GM20431 (cell line): ENCODE measurements around the gene MIB2.
"Not testable (repeated sequence)": the region's sequence is repeated elsewhere in the genome, so short reads cannot be mapped to it uniquely, and the experiment has no call there.

Experiments
- in situ Hi-C: fragments of 300-500 bp; cut with MseI, MboI; formaldehyde crosslinking; loops from one replicate; pipeline ENCODE4 v1.15.0; 2020; ENCODE audit warnings: low sequenced_read_pairs; ENCODE audit not compliant: unreplicated experiment

MIB2 gene

DNA sequence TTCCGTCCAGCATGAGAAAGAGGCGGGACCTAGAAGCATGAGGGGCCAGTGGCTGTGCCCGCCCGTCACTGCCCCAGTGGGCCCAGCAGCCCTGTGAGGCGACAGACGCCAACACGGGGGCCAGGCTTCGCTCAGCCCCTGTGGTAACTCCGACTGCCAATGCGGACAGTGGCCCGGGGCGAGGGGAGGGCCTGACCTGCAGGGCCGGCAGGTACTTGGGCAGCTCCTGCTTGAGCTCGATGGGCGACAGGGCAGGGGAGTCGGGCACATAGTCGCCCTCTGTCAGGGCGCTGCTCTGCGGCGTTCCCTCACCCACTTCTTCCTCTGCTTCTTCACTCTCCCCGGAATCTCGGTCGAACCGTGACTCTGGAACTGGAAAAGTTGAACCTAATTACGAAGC is 24.8 kb downstream of the MIB2 start:
- in situ Hi-C loops: not testable (repeated sequence)

DNA sequence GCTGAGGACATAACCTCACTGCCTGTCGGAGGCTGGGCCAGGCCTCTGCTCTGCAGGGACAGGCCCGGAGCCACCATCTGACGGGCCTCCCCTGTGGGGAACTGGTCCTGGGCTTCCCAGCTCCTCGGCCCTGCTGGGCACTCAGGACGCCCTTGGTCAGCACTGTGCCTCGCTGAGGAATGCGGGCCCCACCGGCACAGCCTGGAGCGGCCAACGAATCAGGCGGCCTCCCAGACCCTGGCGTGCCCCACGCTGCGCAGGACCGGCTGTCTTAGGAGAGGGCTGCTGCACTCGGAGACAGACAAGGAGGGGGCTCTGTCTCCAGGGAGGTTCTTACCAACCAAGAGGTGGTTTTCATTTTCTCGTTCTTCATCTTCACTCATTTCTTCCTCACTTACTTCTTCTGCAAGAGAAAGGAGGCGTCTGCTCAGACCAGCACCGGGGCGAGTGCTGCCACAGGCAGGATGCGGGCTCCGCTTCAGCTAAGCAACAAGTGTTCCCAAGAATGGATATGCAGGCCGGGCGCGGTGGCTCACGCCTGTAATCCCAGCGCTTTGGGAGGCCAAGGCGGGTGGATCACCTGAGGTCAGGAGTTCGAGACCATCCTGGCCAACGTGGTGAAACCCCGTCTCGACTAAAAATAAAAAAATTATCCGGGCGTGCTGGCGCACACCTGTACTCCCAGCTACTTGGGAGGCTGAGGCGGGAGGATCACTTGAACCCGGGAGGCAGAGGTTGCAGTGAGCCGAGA is 25.6 kb downstream of the MIB2 start:
- in situ Hi-C loops: not testable (repeated sequence)

GRCh38 chr1:1646326-1646725 is 31.0 kb downstream of the MIB2 start:
- in situ Hi-C loops: not testable (repeated sequence)

DNA sequence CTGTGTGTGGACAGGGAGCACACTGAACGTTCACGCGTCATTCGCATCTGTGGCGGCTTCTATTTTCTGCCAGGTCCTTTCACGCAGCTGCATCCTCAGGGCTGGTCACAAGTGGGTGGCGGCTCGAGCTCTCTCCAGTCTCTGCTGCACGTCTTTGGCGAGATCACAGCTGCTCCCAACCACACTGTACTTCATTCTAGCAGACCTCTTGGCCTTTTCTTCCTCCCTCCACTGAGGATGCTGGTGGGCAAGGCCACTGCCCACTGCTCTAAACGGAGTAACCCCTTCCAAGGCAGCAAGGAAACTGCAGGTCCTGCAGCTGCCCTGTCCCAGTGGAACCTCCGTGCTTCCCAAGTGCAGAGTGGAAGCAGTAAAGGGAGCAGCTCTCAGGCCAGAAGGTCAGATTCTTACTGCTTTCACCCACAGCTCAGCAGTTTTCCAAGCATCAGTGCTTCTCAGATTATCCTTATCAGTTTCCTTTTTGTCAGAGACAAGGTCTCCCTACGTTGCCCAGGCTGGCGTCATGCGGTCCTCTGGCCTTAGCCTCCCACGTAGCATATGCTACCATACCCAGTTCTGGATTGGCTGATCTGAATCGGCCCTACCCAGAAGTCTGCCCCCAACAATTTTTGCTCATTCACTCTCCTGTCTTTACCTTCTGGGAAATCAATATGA is 32.4 kb downstream of the MIB2 start:
- in situ Hi-C loops: not testable (repeated sequence)

DNA sequence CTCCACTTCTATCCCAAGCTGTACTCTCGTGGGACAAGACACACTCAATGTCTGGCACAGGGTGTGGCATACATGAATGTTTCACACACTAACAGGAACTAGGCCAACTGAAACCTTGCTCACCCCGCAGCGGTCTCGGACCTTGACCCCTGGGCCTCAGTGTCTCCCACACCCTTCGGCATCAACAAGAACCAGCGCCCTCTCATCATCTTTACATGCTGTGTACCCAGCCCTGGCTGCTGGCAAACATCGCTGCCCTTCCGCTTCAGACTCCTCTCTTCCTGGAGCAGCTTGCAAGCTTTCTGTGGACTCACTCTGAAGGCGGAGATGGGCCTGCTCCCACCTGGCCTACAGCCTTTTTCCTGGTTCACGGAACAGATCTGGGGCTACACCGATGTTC is 33.0 kb downstream of the MIB2 start:
- in situ Hi-C loops: not testable (repeated sequence)

DNA sequence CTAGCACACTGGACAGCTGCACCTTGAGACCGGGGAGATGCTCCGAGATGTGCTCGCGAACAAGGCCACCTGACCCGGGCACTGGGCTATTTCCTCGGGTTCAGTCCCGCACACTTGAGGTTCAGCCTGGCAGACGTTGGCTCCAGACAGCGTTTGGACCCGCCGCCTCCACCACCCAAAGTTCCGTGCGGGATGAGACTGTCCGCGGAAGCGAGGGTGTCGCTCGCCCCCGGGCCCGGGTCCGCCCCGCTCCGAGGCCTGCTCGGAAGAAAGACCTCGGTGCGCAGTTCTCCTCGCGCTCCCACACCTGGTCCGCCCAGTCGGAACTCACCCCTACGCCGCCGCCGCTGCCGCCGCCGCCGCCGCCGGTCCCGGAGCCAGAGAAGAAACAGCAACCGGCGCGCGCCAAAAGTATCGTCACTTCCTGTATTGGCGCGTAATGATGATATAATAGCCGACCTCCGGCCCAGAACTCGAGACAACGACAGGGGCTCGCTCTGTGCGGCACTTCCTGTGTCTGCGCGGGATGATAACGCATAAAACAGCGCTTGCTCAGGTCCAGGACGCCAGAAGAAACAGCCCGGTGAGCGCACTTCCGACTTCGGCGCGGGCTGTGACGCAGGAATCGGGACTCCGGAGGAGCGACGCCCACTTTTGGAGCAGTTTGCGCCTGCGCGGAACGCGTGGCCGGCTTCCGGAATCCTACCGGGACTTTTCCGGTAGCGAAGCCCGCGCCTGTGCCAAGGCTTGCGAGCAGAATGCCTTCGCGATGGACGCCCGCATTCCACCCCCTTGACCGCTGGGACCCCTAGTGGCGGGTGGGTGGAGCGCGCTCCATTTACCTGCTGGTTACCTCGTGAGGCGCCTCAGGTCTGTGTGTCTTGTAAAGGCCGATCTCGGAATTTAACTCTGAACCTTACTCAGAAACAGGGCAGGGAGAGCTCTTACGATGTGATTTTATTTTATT is 43.6 kb downstream of the MIB2 start, which contains the start of gene CDK11B:
Gene CDK11B (minus strand): TSS at position 422 of the 967 bp plus-strand sequence. CDS start 1,519 bp downstream, outside the sequence.
- in situ Hi-C loops: not testable (repeated sequence)

DNA sequence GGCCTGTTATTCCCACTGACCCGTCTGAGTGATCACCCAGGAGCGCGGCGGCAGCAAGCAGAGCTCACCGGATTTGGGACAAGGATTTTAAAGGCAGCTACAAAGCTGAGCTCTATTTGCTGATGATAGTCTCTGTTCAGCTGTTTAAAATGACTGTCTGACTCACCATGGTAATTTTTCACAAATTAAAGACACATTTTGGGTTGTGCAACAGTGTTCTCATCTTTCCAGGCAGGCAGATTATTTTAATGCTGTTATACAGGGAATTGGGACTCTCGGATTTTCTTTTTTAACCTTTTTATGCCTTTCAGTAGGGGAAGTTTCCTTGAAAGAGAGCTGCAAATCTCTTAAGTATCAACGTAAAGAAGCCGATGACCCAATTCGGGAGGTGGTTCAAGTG is 47.1 kb downstream of the MIB2 start:
- in situ Hi-C loops: not testable (repeated sequence)

GRCh38 chr1:1662830-1663560 is 47.7 kb downstream of the MIB2 start:
- in situ Hi-C loops: not testable (repeated sequence)

GRCh38 chr1:1664318-1664717 is 49.0 kb downstream of the MIB2 start:
- in situ Hi-C loops: not testable (repeated sequence)

- in situ Hi-C loops: no loop called here
These were observed 49.9 kb downstream of the MIB2 start for GRCh38 chr1:1664941-1665814.

DNA sequence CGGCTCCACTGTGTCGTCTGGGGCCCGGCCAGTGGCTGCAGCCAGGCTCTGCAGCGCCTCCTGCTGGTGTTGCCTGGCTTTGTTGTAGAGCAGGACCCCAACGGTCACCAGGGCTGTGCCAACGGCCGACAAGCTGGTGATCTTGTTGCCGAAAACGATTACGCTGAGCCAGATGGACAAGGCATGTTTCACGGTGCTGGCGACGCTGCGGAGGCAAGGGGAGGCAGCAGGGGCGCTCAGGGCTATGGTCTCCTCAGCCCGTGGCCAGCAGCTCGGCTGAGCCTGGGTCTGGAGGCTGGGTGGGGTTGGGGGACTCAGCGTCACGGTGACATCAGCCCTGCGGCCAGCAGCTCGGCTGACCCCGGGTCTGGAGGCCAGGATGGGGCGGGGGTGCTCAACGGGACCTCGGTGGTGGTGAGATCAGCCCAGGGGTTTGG is 50.5 kb downstream of the MIB2 start:
- in situ Hi-C loops: no loop called here

- in situ Hi-C loops: no loop called here
These were observed 51.2 kb downstream of the MIB2 start for GRCh38 chr1:1666526-1666925.

- in situ Hi-C loops: no loop called here
These were observed 54.5 kb downstream of the MIB2 start for GRCh38 chr1:1669468-1670440.

- in situ Hi-C loops: no loop called here
These were observed 55.6 kb downstream of the MIB2 start for GRCh38 chr1:1670866-1671265.

- in situ Hi-C loops: no loop called here
These were observed 56.2 kb downstream of the MIB2 start for GRCh38 chr1:1671365-1672119.

DNA sequence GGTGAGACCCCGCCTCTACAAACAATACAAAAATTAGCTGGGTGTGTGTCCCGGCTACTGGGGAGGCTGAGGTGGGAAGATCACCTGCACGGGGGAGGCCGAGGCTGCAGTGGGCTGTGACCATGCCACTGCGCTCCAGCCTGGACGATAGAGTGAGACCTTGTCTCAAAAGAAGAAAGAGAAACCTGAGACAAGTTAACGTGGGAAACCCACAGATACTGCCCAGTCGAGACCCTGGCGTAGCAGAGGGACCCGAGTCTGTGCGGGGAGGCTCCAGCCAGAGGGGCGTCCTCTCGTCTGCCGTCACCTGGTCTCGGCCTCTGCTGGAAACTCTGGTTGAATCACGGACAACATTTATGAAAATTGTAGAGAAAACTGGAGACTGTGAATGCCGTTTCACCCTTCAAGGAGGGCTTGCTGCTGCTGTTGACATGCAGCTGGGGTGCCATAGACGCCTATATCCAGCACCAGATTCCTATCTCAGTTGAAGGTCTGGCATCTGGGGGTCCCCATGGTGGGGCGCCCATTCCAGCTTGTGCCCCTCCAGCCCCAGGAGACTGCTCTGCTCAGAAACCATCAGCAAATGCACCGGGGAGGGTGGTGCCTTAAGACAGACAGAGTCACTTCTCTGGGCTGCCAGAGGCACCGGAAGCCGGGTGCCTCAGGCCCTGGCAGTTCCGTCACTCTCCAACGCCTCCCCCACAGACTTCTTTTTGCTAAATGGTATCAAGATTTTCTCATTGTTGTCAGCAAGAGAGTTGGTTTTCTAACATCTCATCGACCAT is 57.1 kb downstream of the MIB2 start:
- in situ Hi-C loops: no loop called here
